Keratinocyte (primary cell): ENCODE results near the gene SSH3. TPM values are rescaled to one million over a fixed set of nuclear protein-coding genes. Genes with fewer than 3 reads are reported as not detected.

ENCODE experiments used
- DNase-seq: peaks from one replicate; pipeline ENCODE4 v3.0.0-alpha.2; 2011; ENCODE audit warnings: low read depth, missing footprints, low spot score
- FAIRE-seq: peaks from 2 replicates; lab custom pipeline; 2011; peaks lifted over from hg19 to GRCh38; lab: Jason Lieb, UNC
- H2AFZ ChIP-seq: 2 replicates; pipeline ENCODE4 v1.6.0; 2012; ENCODE audit warnings: low read length, control low read depth, inconsistent platforms; ENCODE audit not compliant: control insufficient read depth
- H3K27ac ChIP-seq: 2 replicates; pipeline ENCODE4 v1.5.1; 2011; ENCODE audit warnings: low read length; ENCODE audit not compliant: control insufficient read depth, insufficient read depth
- H3K27me3 ChIP-seq: 3 replicates; pipeline ENCODE4 v1.6.0; 2011; ENCODE audit warnings: low read length; ENCODE audit not compliant: control insufficient read depth, insufficient read depth; ENCODE audit errors: extremely low read depth
- H3K36me3 ChIP-seq, 2 experiments: 2 replicates in 1 of 2; 3 replicates in 1 of 2; pipeline ENCODE4 v1.5.1; 2011; ENCODE audit warnings: low read length in 2 of 2, mild to moderate bottlenecking in 1 of 2; ENCODE audit not compliant: control insufficient read depth in 2 of 2, insufficient read depth in 2 of 2; ENCODE audit errors: extremely low read depth in 1 of 2
- H3K4me1 ChIP-seq: 3 replicates; pipeline ENCODE4 v1.5.1; 2011; ENCODE audit warnings: low read length; ENCODE audit not compliant: control insufficient read depth, insufficient read depth; ENCODE audit errors: extremely low read depth
- H3K4me2 ChIP-seq: 3 replicates; pipeline ENCODE4 v1.6.0; 2011; ENCODE audit warnings: low read depth, low read length; ENCODE audit not compliant: control insufficient read depth, insufficient read depth; ENCODE audit errors: extremely low read depth
- H3K4me3 ChIP-seq, 3 experiments: fragments of 200-600 bp in 1 of 3; sonication (generic) in 1 of 3; 2 replicates in 2 of 3; 3 replicates in 1 of 3; pipeline ENCODE4 v1.5.1; 2011 to 2016; ENCODE audit warnings: low read length in 3 of 3, mild to moderate bottlenecking in 3 of 3, control low read depth in 2 of 3, inconsistent platforms in 1 of 3, low read depth in 1 of 3, mixed read lengths in 1 of 3, mixed run types in 1 of 3, moderate library complexity in 1 of 3; ENCODE audit not compliant: control insufficient read depth in 2 of 3, insufficient read depth in 2 of 3; ENCODE audit errors: extremely low read depth in 1 of 3
- H3K79me2 ChIP-seq: 2 replicates; pipeline ENCODE4 v1.6.0; 2012; ENCODE audit warnings: low read length; ENCODE audit not compliant: control insufficient read depth, insufficient read depth
- H3K9ac ChIP-seq: 3 replicates; pipeline ENCODE4 v1.6.0; 2011; ENCODE audit warnings: low read length; ENCODE audit not compliant: control insufficient read depth, insufficient read depth; ENCODE audit errors: extremely low read depth
- H3K9me1 ChIP-seq: 3 replicates; pipeline ENCODE4 v1.6.0; 2011; ENCODE audit warnings: low read length; ENCODE audit not compliant: control insufficient read depth, insufficient read depth; ENCODE audit errors: extremely low read depth
- H3K9me3 ChIP-seq: 2 replicates; pipeline ENCODE4 v1.5.1; 2012; ENCODE audit warnings: low read depth, low read length; ENCODE audit not compliant: control insufficient read depth
- H4K20me1 ChIP-seq: 3 replicates; pipeline ENCODE4 v1.6.0; 2011; ENCODE audit warnings: low read length; ENCODE audit not compliant: control insufficient read depth, insufficient read depth; ENCODE audit errors: extremely low read depth
- EZH2 ChIP-seq: IDR thresholded peaks from one replicate; pipeline ENCODE4 v1.6.1; 2012; ENCODE audit warnings: inconsistent platforms, mild to moderate bottlenecking, low read length, moderate library complexity
- dilution Hi-C: fragments of 300-500 bp; cut with MboI; formaldehyde crosslinking; loops from one replicate; pipeline ENCODE4 v1.7.0; 2020; ENCODE audit warnings: low sequenced_read_pairs; ENCODE audit not compliant: extremely low pct_ligation_motif_present
- polyA plus RNA-seq, 5 experiments: library from polyadenylated mRNA; depleted of rRNA in 3 of 5; stranded (reverse) in 3 of 5; stranded (forward) in 1 of 5; unstranded in 1 of 5; fragments of >200 nt; gene quantifications; 1 replicate in 1 of 5; 2 replicates in 3 of 5; 3 replicates in 1 of 5; pipeline versions ENCODE4 v1.2.1 to v1.2.3, GENCODE V29; 2011 to 2012; ENCODE audit warnings: missing spikeins in 2 of 5, low read depth in 1 of 5, low replicate concordance in 1 of 5
- TF ChIP-seq, protein P1 (sequence below), 3 experiments: IDR thresholded peaks in 1 of 3; conservative IDR thresholded peaks in 1 of 3; optimal IDR thresholded peaks in 1 of 3; 2 replicates in 2 of 3; 3 replicates in 1 of 3; pipeline versions ENCODE3 to v1.5.1; 2011; ENCODE audit warnings: low read length in 3 of 3, mild to moderate bottlenecking in 3 of 3, moderate library complexity in 2 of 3, control low read depth in 1 of 3, inconsistent platforms in 1 of 3; ENCODE audit not compliant: insufficient read depth in 2 of 3; ENCODE audit errors: extremely low read depth in 1 of 3

SSH3 gene
- polyA plus RNA-seq, 1 donor (not counting 4 experiments of a cell fraction or from before 2014, with no cell fraction given), result 24.8 TPM

GRCh38 chr11:67264260-67264659 lies 39.1 kb upstream of the SSH3 start:
- H4K20me1 ChIP-seq, result no peaks in the 10 kb centered on the region
- dilution Hi-C loops, result no loop called here
- FAIRE-seq, result no peak

DNA sequence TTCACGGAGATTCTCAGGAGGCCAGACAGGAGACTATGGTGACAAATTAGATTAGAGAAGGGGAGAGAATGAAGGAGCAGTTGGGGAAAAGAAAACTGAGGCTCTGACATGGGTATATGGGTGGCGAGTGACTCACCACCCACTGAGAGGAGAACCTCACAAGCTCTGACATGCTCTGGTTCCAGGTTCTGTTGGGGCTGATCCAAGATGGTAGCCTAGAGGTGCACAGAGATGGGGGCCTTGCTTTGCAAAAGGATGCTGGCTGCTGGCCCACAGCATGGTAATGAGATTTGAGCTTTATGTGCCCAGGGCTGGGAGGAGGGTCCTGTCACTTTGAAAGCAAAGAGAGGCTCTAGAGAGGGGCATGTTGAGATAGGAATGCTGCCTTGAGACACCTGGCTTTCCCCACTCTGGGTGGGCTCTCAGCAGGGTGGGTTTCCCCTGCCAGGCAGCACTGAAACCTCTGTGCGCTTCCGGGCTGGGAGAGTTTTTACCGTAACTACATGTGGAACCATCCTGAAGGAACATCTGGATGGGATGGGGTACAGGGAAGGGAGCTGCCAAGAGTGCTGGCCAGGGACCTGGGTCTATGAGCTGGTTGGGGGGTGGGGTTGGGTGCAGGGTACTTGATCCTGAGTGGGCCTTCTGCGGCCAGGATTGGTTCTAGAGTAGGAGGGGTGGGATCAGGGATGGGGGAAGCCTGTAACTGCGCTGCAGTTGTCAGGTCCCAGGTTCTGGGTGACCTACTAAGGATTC lies 38.3 kb upstream of the SSH3 start:
- H3K79me2 ChIP-seq, result peaks cover 34% of the 10 kb centered on the region
- no peaks in the 10 kb centered on the region for H4K20me1 ChIP-seq
- DNase-seq, result no peak
- peaks cover 2% of the 10 kb centered on the region for H3K9me1 ChIP-seq
- no peak overlapping the region for H3K4me3 ChIP-seq
- peaks cover 79% of the 10 kb centered on the region for H3K4me1 ChIP-seq
- no peak overlapping the region for H3K27ac ChIP-seq
- H3K9ac ChIP-seq, result no peak overlapping the region
- H3K4me2 ChIP-seq, result peak overlapping the region; percentile 42
- peak; percentile 78 for FAIRE-seq
- H3K27me3 ChIP-seq, result no peaks in the 10 kb centered on the region
- TF ChIP-seq, protein P1, sequence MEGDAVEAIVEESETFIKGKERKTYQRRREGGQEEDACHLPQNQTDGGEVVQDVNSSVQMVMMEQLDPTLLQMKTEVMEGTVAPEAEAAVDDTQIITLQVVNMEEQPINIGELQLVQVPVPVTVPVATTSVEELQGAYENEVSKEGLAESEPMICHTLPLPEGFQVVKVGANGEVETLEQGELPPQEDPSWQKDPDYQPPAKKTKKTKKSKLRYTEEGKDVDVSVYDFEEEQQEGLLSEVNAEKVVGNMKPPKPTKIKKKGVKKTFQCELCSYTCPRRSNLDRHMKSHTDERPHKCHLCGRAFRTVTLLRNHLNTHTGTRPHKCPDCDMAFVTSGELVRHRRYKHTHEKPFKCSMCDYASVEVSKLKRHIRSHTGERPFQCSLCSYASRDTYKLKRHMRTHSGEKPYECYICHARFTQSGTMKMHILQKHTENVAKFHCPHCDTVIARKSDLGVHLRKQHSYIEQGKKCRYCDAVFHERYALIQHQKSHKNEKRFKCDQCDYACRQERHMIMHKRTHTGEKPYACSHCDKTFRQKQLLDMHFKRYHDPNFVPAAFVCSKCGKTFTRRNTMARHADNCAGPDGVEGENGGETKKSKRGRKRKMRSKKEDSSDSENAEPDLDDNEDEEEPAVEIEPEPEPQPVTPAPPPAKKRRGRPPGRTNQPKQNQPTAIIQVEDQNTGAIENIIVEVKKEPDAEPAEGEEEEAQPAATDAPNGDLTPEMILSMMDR (optimal IDR thresholded peaks at IDR 0.05 in 1 of 3, IDR thresholded peaks at IDR 0.05 in 1 of 3, conservative IDR thresholded peaks at IDR 0.05 in 1 of 3; ENCODE audit: extremely low read depth in 1 of 3, insufficient read depth in 2 of 3, low read length in 3 of 3), result no peak
- no peak for TF ChIP-seq EZH2
- no peak overlapping the region for H2AFZ ChIP-seq
- H3K36me3 ChIP-seq, result peaks cover 8 to 10% of the 10 kb centered on the region in 2 experiments
- H3K9me3 ChIP-seq, result no peaks in the 10 kb centered on the region
- dilution Hi-C loops, result no loop called here

More at GRCh38 chr11:67264260-67264659, 39.1 kb upstream of the SSH3 start:
- Histone ChIP-seq H3K9ac (no peak overlapping the region), H3K27me3 (no peaks in the 10 kb centered on the region), H3K4me1 (peaks cover 71% of the 10 kb centered on the region), H3K27ac (no peak overlapping the region), H3K4me2 (no peak overlapping the region), H3K36me3 (peaks cover 8 to 10% of the 10 kb centered on the region in 2 experiments), H2AFZ (no peak overlapping the region), H3K9me1 (peaks cover 2% of the 10 kb centered on the region), H3K4me3 (no peak overlapping the region), H3K9me3 (no peaks in the 10 kb centered on the region), H3K79me2 (peaks cover 26% of the 10 kb centered on the region)
- no peak for DNase-seq
- TF ChIP-seq EZH2, result no peak
- TF ChIP-seq, protein P1 (optimal IDR thresholded peaks at IDR 0.05 in 1 of 3, IDR thresholded peaks at IDR 0.05 in 1 of 3, conservative IDR thresholded peaks at IDR 0.05 in 1 of 3; ENCODE audit: extremely low read depth in 1 of 3, insufficient read depth in 2 of 3, low read length in 3 of 3), result no peak
